ENCODE data around the gene CALHM3.

DNA sequence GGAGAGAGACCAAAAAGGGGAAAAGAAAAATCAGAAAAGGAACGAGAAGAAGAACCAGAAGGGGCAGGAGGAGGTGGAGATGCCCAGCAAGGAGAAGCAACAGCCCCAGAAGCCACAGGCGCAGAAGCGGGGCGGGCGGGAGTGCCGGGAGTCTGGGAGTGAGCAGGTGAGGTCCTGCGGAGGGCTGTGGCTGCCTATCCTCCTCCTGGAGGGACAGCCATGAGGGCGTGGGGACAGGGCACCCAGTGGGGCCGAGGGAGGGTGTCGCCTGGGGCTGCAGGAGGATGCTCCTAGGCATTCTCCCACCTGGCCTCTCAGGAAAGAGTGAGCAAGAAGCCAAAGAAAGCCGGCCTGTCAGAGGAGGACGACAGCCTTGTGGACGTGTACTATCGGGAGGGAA is 38.6 kb downstream of the CALHM3 start:
- TF ChIP-seq ZNF768 (CRISPR knock-in tag; IDR thresholded peaks at IDR 0.05) (no peak), ATF7 (IDR thresholded peaks at IDR 0.05) (no peak), ATF7 (CRISPR knock-in tag; IDR thresholded peaks at IDR 0.05) (no peak), CTCF (CRISPR knock-in tag; IDR thresholded peaks at IDR 0.05) (no peak), ZNF773 (CRISPR knock-in tag; IDR thresholded peaks at IDR 0.05; ENCODE audit: borderline replicate concordance) (no peak), ZNF432 (CRISPR knock-in tag; IDR thresholded peaks at IDR 0.05; ENCODE audit: borderline replicate concordance) (no peak), FOXA3 (CRISPR knock-in tag; IDR thresholded peaks at IDR 0.05) (no peak), MAX (IDR thresholded peaks at IDR 0.05) (no peak), ZNF326 (CRISPR knock-in tag; IDR thresholded peaks at IDR 0.05; ENCODE audit: borderline replicate concordance) (no peak)
- TF ChIP-seq, protein P1, sequence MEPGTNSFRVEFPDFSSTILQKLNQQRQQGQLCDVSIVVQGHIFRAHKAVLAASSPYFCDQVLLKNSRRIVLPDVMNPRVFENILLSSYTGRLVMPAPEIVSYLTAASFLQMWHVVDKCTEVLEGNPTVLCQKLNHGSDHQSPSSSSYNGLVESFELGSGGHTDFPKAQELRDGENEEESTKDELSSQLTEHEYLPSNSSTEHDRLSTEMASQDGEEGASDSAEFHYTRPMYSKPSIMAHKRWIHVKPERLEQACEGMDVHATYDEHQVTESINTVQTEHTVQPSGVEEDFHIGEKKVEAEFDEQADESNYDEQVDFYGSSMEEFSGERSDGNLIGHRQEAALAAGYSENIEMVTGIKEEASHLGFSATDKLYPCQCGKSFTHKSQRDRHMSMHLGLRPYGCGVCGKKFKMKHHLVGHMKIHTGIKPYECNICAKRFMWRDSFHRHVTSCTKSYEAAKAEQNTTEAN (CRISPR knock-in tag; conservative IDR thresholded peaks at IDR 0.05) = no peak
